B cell (primary cell): ENCODE results near the gene TBCC.

Source experiments
- EZH2 ChIP-seq: IDR thresholded peaks from 2 replicates; pipeline ENCODE4 v1.6.1; 2012; ENCODE audit warnings: borderline replicate concordance, low read depth, mild to moderate bottlenecking, moderate library complexity, low read length; ENCODE audit not compliant: insufficient read depth, poor library complexity, severe bottlenecking
- TF ChIP-seq, protein P1 (sequence below): fragments of 200-600 bp; IDR thresholded peaks from one replicate; pipeline ENCODE4 v1.8.0; 2022; ENCODE audit warnings: antibody characterized with exemption, mild to moderate bottlenecking

DNA sequence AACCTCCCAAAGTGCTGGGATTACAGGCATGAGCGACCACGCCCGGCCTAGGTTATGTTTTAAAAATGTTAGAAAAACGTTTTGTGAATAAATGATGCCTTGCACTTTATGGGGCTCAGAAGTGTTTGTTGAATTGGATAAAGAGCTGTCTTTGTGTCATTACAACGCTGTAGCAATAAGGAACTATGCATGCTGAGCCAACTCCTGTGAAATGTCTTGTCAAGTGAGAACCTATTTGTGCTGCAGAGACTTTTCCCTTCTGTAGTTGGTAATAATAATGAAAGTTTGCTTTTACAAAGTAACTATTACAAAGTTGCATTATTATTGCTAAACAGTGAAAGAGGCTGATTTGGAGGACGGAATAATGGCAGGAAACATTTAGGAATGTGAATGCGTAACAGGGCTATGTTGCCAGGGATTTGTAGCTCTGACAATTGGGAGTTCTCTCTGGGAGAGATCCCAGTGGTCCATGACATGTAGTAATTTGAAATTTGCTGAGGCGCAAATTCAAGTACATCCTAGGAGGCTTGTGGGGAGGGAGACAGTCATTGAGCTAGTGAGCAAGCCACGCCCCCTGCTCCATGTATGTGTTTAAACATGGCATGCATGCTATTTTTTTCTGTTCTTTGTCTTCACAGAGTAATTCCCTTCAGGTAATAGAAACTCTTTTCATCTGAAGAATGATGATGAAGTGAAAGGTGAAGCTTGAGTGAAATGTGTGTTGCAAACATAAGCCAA is 19.2 kb upstream of the TBCC start:
- TF ChIP-seq, protein P1, sequence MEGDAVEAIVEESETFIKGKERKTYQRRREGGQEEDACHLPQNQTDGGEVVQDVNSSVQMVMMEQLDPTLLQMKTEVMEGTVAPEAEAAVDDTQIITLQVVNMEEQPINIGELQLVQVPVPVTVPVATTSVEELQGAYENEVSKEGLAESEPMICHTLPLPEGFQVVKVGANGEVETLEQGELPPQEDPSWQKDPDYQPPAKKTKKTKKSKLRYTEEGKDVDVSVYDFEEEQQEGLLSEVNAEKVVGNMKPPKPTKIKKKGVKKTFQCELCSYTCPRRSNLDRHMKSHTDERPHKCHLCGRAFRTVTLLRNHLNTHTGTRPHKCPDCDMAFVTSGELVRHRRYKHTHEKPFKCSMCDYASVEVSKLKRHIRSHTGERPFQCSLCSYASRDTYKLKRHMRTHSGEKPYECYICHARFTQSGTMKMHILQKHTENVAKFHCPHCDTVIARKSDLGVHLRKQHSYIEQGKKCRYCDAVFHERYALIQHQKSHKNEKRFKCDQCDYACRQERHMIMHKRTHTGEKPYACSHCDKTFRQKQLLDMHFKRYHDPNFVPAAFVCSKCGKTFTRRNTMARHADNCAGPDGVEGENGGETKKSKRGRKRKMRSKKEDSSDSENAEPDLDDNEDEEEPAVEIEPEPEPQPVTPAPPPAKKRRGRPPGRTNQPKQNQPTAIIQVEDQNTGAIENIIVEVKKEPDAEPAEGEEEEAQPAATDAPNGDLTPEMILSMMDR, result no peak
- no peak for TF ChIP-seq EZH2
